ENCODE results near the gene CEMIP.

The CEMIP gene

DNA sequence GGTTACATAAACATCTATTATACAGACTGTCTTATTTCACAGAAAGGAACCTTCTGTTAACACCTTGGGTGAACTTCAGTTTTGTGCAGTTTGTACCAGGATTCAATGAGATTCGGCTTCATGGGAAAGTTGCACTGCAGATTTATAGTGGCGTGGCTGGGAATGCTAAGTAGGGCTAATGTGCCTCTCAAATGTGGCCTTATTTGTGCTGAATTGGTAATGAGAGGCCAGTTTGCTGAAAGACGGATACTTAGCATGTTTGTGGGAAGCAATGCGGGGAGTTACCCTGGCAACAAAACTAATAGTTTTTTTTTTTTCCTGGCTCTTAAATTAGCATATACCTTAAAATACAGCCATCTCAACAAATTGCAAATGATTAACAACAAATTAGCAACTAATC is 28.6 kb upstream of the CEMIP start:
- Histone ChIP-seq H3K9ac (ENCODE audit: low read depth, low read length, poor library complexity, severe bottlenecking) (no peak overlapping the region), H3K9me2 (replicated peaks; ENCODE audit: low read depth, low read length) (no peaks in the 10 kb centered on the region), H3K79me2 (ENCODE audit: insufficient read depth, low read length) (no peaks in the 10 kb centered on the region), H3K36me3 (ENCODE audit: insufficient read depth, low read length) (no peaks in the 10 kb centered on the region), H3K27me3 (ENCODE audit: insufficient read depth, low read length, poor library complexity, severe bottlenecking) (no peaks in the 10 kb centered on the region), H3K4me1 (ENCODE audit: insufficient read depth, low read length, poor library complexity, severe bottlenecking) (no peaks in the 10 kb centered on the region), H3K9me3 (ENCODE audit: insufficient read depth, low read depth, low read length) (no peaks in the 10 kb centered on the region), H4K20me1 (ENCODE audit: insufficient read depth, low read length, poor library complexity, severe bottlenecking) (no peaks in the 10 kb centered on the region), H3K4me2 (ENCODE audit: low read depth, low read length, poor library complexity, severe bottlenecking) (no peak overlapping the region), H3K4me3 (ENCODE audit: low read length, poor library complexity, severe bottlenecking) (no peak overlapping the region), H3F3A (ENCODE audit: low read depth) (no peaks in the 10 kb centered on the region), H2AFZ (ENCODE audit: low read length) (no peak overlapping the region)
- TF ChIP-seq, protein P1, sequence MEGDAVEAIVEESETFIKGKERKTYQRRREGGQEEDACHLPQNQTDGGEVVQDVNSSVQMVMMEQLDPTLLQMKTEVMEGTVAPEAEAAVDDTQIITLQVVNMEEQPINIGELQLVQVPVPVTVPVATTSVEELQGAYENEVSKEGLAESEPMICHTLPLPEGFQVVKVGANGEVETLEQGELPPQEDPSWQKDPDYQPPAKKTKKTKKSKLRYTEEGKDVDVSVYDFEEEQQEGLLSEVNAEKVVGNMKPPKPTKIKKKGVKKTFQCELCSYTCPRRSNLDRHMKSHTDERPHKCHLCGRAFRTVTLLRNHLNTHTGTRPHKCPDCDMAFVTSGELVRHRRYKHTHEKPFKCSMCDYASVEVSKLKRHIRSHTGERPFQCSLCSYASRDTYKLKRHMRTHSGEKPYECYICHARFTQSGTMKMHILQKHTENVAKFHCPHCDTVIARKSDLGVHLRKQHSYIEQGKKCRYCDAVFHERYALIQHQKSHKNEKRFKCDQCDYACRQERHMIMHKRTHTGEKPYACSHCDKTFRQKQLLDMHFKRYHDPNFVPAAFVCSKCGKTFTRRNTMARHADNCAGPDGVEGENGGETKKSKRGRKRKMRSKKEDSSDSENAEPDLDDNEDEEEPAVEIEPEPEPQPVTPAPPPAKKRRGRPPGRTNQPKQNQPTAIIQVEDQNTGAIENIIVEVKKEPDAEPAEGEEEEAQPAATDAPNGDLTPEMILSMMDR (conservative IDR thresholded peaks at IDR 0.05; ENCODE audit: low read length): no peak
- TF ChIP-seq EZH2phosphoT487 (IDR thresholded peaks at IDR 0.05; ENCODE audit: borderline replicate concordance): no peak

DNA sequence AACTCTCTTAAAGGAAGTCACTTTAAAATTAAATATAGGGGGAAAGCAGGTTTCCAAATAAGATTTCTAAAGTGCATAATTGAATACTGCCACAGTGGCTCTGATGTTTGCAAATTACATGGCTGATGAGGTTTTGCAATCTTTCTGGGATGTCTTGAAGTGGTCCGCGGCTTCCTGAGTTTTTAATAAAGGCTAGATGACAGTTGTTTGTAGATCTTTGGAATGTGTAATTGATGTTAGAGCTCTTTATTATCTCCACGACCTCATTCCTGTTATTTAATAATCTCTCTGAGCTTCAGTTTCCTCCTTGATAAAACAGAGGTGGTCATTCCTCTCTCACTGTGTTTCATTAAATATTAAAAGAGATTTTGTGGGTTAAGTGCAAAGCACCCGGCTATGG is 27.0 kb upstream of the CEMIP start:
- no peak for TF ChIP-seq EZH2phosphoT487 (IDR thresholded peaks at IDR 0.05; ENCODE audit: borderline replicate concordance)
- TF ChIP-seq, protein P1 (conservative IDR thresholded peaks at IDR 0.05; ENCODE audit: low read length): no peak
- no peak overlapping the region for H3K4me3 ChIP-seq (ENCODE audit: low read length, poor library complexity, severe bottlenecking)

DNA sequence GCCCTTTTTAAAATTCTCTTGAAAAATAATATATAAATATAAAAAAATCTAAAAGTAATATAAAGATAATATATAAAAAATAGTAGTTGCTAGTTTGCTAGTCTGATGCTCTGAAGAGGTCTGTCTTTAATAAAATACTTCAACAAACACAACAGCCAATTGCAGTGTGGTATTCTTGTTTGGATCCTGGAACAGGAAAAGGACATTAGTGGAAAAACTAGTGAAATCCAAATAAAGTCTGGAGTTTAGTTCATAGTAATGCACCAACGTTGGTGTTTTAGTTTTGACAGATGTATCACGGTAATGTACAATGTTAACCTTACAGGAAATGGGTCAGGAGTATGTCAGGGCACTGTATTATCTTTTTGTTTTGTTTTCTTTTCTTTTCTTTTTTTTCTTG is 26.0 kb upstream of the CEMIP start:
- Histone ChIP-seq H3K9ac (ENCODE audit: low read depth, low read length, poor library complexity, severe bottlenecking) (no peak overlapping the region), H3K4me2 (ENCODE audit: low read depth, low read length, poor library complexity, severe bottlenecking) (no peak overlapping the region), H2AFZ (ENCODE audit: low read length) (no peak overlapping the region), H3K27me3 (ENCODE audit: insufficient read depth, low read length, poor library complexity, severe bottlenecking) (no peaks in the 10 kb centered on the region), H3K79me2 (ENCODE audit: insufficient read depth, low read length) (no peaks in the 10 kb centered on the region), H3K9me2 (replicated peaks; ENCODE audit: low read depth, low read length) (no peaks in the 10 kb centered on the region), H3K4me3 (ENCODE audit: low read length, poor library complexity, severe bottlenecking) (no peak overlapping the region), H3K9me3 (ENCODE audit: insufficient read depth, low read depth, low read length) (no peaks in the 10 kb centered on the region), H3K36me3 (ENCODE audit: insufficient read depth, low read length) (no peaks in the 10 kb centered on the region), H3K4me1 (ENCODE audit: insufficient read depth, low read length, poor library complexity, severe bottlenecking) (no peaks in the 10 kb centered on the region), H3F3A (ENCODE audit: low read depth) (no peaks in the 10 kb centered on the region), H4K20me1 (ENCODE audit: insufficient read depth, low read length, poor library complexity, severe bottlenecking) (no peaks in the 10 kb centered on the region)
- TF ChIP-seq, protein P1 (conservative IDR thresholded peaks at IDR 0.05; ENCODE audit: low read length): no peak
- TF ChIP-seq EZH2phosphoT487 (IDR thresholded peaks at IDR 0.05; ENCODE audit: borderline replicate concordance): no peak

More for the DNA sequence above, 27.0 kb upstream of the CEMIP start:
- no peaks in the 10 kb centered on the region for H3K27me3 ChIP-seq (ENCODE audit: insufficient read depth, low read length, poor library complexity, severe bottlenecking)
- H3K9me2 ChIP-seq (replicated peaks; ENCODE audit: low read depth, low read length): no peaks in the 10 kb centered on the region
- no peaks in the 10 kb centered on the region for H3F3A ChIP-seq (ENCODE audit: low read depth)
- H3K4me1 ChIP-seq (ENCODE audit: insufficient read depth, low read length, poor library complexity, severe bottlenecking): no peaks in the 10 kb centered on the region
- no peaks in the 10 kb centered on the region for H3K36me3 ChIP-seq (ENCODE audit: insufficient read depth, low read length)
- H3K9me3 ChIP-seq (ENCODE audit: insufficient read depth, low read depth, low read length): no peaks in the 10 kb centered on the region
- H3K4me2 ChIP-seq (ENCODE audit: low read depth, low read length, poor library complexity, severe bottlenecking): no peak overlapping the region
- no peak overlapping the region for H3K9ac ChIP-seq (ENCODE audit: low read depth, low read length, poor library complexity, severe bottlenecking)
- no peaks in the 10 kb centered on the region for H3K79me2 ChIP-seq (ENCODE audit: insufficient read depth, low read length)
- H4K20me1 ChIP-seq (ENCODE audit: insufficient read depth, low read length, poor library complexity, severe bottlenecking): no peaks in the 10 kb centered on the region
- H2AFZ ChIP-seq (ENCODE audit: low read length): no peak overlapping the region

Measured in Loucy (cell line).